HEK293 (cell line): Measurements from ENCODE around the gene ANKRD11.

Experiments used
- CTCF ChIA-PET: fragments of 350-600 bp; formaldehyde crosslinking; extraction: SDS; loops from one replicate; lab custom pipeline; 2021; ENCODE audit warnings: antibody characterized with exemption; lab: Yijun Ruan, JAX
- POLR2A ChIA-PET: fragments of 300-600 bp; formaldehyde crosslinking; extraction: SDS; loops from one replicate; lab custom pipeline; 2020; ENCODE audit warnings: antibody characterized with exemption, inconsistent platforms; lab: Yijun Ruan, JAX
- H3K27ac ChIP-seq: fragments of 200-500 bp; sonication (Bioruptor generic); 2 replicates; pipeline ENCODE4 v1.5.1; 2014; ENCODE audit warnings: low read depth, low read length, control low read depth, inconsistent platforms; ENCODE audit errors: extremely low read depth
- H3K36me3 ChIP-seq, 2 experiments: fragments of 200-500 bp in 1 of 2; sonication (Bioruptor generic) in 1 of 2; 1 replicate in 1 of 2; 2 replicates in 1 of 2; pipeline ENCODE4 v1.5.1; 2014 to 2017; ENCODE audit warnings: inconsistent platforms in 2 of 2, low read length in 2 of 2; ENCODE audit not compliant: control insufficient read depth in 2 of 2, insufficient read depth in 1 of 2
- H3K4me1 ChIP-seq: fragments of 200-500 bp; sonication (Bioruptor generic); 2 replicates; pipeline ENCODE4 v1.5.1; 2014; ENCODE audit warnings: mild to moderate bottlenecking, low read length, inconsistent platforms; ENCODE audit not compliant: control insufficient read depth, insufficient read depth
- H3K4me3 ChIP-seq: 2 replicates; pipeline ENCODE4 v1.5.1; 2011; ENCODE audit warnings: low read depth, mild to moderate bottlenecking, control low read depth, low read length, moderate library complexity
- H3K9me3 ChIP-seq: fragments of 200-500 bp; sonication (Bioruptor generic); 2 replicates; pipeline ENCODE4 v1.5.1; 2014; ENCODE audit warnings: low read depth, low read length, inconsistent platforms; ENCODE audit not compliant: control insufficient read depth, insufficient read depth
- CTCF ChIP-seq: fragments of 450-650 bp; formaldehyde crosslinking; IDR thresholded peaks from 2 replicates; pipeline ENCODE4 v1.5.1; 2016; ENCODE audit warnings: missing biosample characterization, missing genetic modification characterization
- FEZF1 ChIP-seq: fragments of 450-650 bp; formaldehyde crosslinking; IDR thresholded peaks from 2 replicates; pipeline ENCODE4 v1.5.1; 2016; ENCODE audit warnings: missing biosample characterization, missing genetic modification characterization
- GLIS1 ChIP-seq: fragments of 450-650 bp; formaldehyde crosslinking; IDR thresholded peaks from 2 replicates; pipeline ENCODE4 v1.5.1; 2016; ENCODE audit warnings: missing biosample characterization, missing genetic modification characterization
- GLIS2 ChIP-seq: fragments of 450-650 bp; formaldehyde crosslinking; IDR thresholded peaks from 2 replicates; pipeline ENCODE4 v1.5.1; 2016; ENCODE audit warnings: missing biosample characterization, missing genetic modification characterization
- INSM2 ChIP-seq: fragments of 450-650 bp; formaldehyde crosslinking; IDR thresholded peaks from 2 replicates; pipeline ENCODE4 v1.5.1; 2016; ENCODE audit warnings: missing biosample characterization, missing genetic modification characterization
- KLF8 ChIP-seq: fragments of 450-650 bp; formaldehyde crosslinking; IDR thresholded peaks from 2 replicates; pipeline ENCODE4 v1.5.1; 2016; ENCODE audit warnings: missing biosample characterization, missing genetic modification characterization
- SCRT1 ChIP-seq: fragments of 450-650 bp; formaldehyde crosslinking; IDR thresholded peaks from 2 replicates; pipeline ENCODE4 v1.5.1; 2016; ENCODE audit warnings: missing biosample characterization, missing genetic modification characterization, borderline replicate concordance
- TCF7L2 ChIP-seq: IDR thresholded peaks from 2 replicates; pipeline ENCODE4 v1.6.1; 2011; ENCODE audit warnings: low read depth, mild to moderate bottlenecking, inconsistent platforms, low read length, moderate library complexity, borderline replicate concordance
- ZBTB17 ChIP-seq: fragments of 450-650 bp; formaldehyde crosslinking; IDR thresholded peaks from 2 replicates; pipeline ENCODE4 v1.5.1; 2016; ENCODE audit warnings: missing biosample characterization, missing genetic modification characterization
- ZBTB8A ChIP-seq: fragments of 450-650 bp; formaldehyde crosslinking; IDR thresholded peaks from 2 replicates; pipeline ENCODE4 v1.5.1; 2016; ENCODE audit warnings: missing biosample characterization, missing genetic modification characterization
- ZFHX2 ChIP-seq: fragments of 450-650 bp; formaldehyde crosslinking; conservative IDR thresholded peaks from 2 replicates; pipeline ENCODE4 v1.5.1; 2016; ENCODE audit warnings: missing biosample characterization, missing genetic modification characterization
- ZNF324 ChIP-seq: fragments of 450-650 bp; formaldehyde crosslinking; IDR thresholded peaks from 2 replicates; pipeline ENCODE4 v1.5.1; 2016; ENCODE audit warnings: missing biosample characterization, missing genetic modification characterization
- ZNF350 ChIP-seq: fragments of 450-650 bp; formaldehyde crosslinking; IDR thresholded peaks from 2 replicates; pipeline ENCODE4 v1.5.0; 2017; ENCODE audit warnings: missing biosample characterization, mild to moderate bottlenecking, missing genetic modification characterization
- ZNF362 ChIP-seq: fragments of 450-650 bp; formaldehyde crosslinking; IDR thresholded peaks from 2 replicates; pipeline ENCODE4 v1.5.1; 2016; ENCODE audit warnings: missing biosample characterization, missing genetic modification characterization
- ZNF510 ChIP-seq: fragments of 450-650 bp; formaldehyde crosslinking; IDR thresholded peaks from 2 replicates; pipeline ENCODE4 v1.5.1; 2018; ENCODE audit warnings: mild to moderate bottlenecking, missing genetic modification characterization, missing biosample characterization; ENCODE audit not compliant: insufficient replicate concordance
- ZNF530 ChIP-seq: fragments of 450-650 bp; formaldehyde crosslinking; IDR thresholded peaks from 2 replicates; pipeline ENCODE4 v1.5.1; 2016; ENCODE audit warnings: low read depth, missing biosample characterization, missing genetic modification characterization
- ZNF561 ChIP-seq: fragments of 450-650 bp; IDR thresholded peaks from 2 replicates; pipeline ENCODE4 v1.5.1; 2018; ENCODE audit warnings: missing biosample characterization, missing genetic modification characterization, borderline replicate concordance
- ZNF621 ChIP-seq: fragments of 450-650 bp; formaldehyde crosslinking; IDR thresholded peaks from 2 replicates; pipeline ENCODE4 v1.5.1; 2017; ENCODE audit warnings: missing biosample characterization, missing genetic modification characterization
- ZNF623 ChIP-seq: fragments of 450-650 bp; formaldehyde crosslinking; IDR thresholded peaks from 2 replicates; pipeline ENCODE4 v1.5.1; 2016; ENCODE audit warnings: missing biosample characterization, missing genetic modification characterization
- ZNF658 ChIP-seq: fragments of 450-650 bp; formaldehyde crosslinking; IDR thresholded peaks from 2 replicates; pipeline ENCODE4; 2016; ENCODE audit warnings: missing biosample characterization, missing genetic modification characterization
- ZNF692 ChIP-seq: fragments of 450-650 bp; formaldehyde crosslinking; IDR thresholded peaks from 2 replicates; pipeline ENCODE4 v1.5.1; 2016; ENCODE audit warnings: missing biosample characterization, missing genetic modification characterization
- ZNF747 ChIP-seq: fragments of 450-650 bp; formaldehyde crosslinking; IDR thresholded peaks from 2 replicates; pipeline ENCODE4 v1.5.1; 2016; ENCODE audit warnings: missing biosample characterization, missing genetic modification characterization
- ZNF768 ChIP-seq: fragments of 450-650 bp; formaldehyde crosslinking; IDR thresholded peaks from 2 replicates; pipeline ENCODE4 v1.5.1; 2018; ENCODE audit warnings: missing biosample characterization, mild to moderate bottlenecking, missing genetic modification characterization
- ZSCAN5A ChIP-seq: fragments of 450-650 bp; formaldehyde crosslinking; IDR thresholded peaks from 2 replicates; pipeline ENCODE4 v1.5.1; 2016; ENCODE audit warnings: missing biosample characterization, missing genetic modification characterization
- TF ChIP-seq, protein P1 (sequence below): fragments of 450-650 bp; formaldehyde crosslinking; IDR thresholded peaks from 2 replicates; pipeline ENCODE4 v1.5.1; 2017; ENCODE audit warnings: missing biosample characterization, missing genetic modification characterization
- TF ChIP-seq, protein P2 (sequence below): fragments of 450-650 bp; formaldehyde crosslinking; IDR thresholded peaks from 2 replicates; pipeline ENCODE4 v1.5.1; 2016; ENCODE audit warnings: missing biosample characterization, missing genetic modification characterization

Gene ANKRD11

GRCh38 chr16:89410794-89411309, 79.5 kb downstream of the ANKRD11 start (continued):
- TF ChIP-seq ZNF658 (tag by site-specific recombination) (no peak), SCRT1 (tag by site-specific recombination) (peak; percentile 66; the same call in 1 of the 2 replicates), ZFHX2 (tag by site-specific recombination) (no peak), GLIS1 (peak; percentile 63), TCF7L2 (no peak), ZNF350 (tag by site-specific recombination) (no peak), INSM2 (tag by site-specific recombination) (no peak), ZNF623 (tag by site-specific recombination) (no peak), ZNF561 (tag by site-specific recombination) (no peak)
- TF ChIP-seq, protein P1, sequence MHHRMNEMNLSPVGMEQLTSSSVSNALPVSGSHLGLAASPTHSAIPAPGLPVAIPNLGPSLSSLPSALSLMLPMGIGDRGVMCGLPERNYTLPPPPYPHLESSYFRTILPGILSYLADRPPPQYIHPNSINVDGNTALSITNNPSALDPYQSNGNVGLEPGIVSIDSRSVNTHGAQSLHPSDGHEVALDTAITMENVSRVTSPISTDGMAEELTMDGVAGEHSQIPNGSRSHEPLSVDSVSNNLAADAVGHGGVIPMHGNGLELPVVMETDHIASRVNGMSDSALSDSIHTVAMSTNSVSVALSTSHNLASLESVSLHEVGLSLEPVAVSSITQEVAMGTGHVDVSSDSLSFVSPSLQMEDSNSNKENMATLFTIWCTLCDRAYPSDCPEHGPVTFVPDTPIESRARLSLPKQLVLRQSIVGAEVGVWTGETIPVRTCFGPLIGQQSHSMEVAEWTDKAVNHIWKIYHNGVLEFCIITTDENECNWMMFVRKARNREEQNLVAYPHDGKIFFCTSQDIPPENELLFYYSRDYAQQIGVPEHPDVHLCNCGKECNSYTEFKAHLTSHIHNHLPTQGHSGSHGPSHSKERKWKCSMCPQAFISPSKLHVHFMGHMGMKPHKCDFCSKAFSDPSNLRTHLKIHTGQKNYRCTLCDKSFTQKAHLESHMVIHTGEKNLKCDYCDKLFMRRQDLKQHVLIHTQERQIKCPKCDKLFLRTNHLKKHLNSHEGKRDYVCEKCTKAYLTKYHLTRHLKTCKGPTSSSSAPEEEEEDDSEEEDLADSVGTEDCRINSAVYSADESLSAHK: no peak
- TF ChIP-seq, all 188 proteins: peak for 20

DNA sequence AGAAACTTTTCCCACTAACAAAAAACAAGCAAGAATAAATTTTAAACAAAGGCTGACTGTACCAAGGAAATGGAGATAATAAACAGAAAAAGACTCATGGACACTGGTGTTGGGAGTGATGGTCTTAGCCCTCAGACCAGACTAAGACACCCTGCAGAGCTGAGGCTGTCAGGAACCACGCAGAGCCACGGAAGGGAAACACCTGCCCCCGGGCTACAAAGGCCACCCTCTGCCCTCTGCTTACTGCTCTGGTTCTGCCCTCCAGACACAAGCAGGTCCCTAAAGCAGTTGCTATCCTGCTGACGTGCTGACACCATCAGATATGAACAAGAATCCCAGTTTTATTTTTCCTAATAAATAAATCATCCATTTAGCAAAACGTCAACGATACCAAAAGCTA, 80.0 kb downstream of the ANKRD11 start:
- no peak overlapping the region for H3K4me3 ChIP-seq
- no peak for TF ChIP-seq ZNF747 (tag by site-specific recombination)
- TF ChIP-seq, protein P2, sequence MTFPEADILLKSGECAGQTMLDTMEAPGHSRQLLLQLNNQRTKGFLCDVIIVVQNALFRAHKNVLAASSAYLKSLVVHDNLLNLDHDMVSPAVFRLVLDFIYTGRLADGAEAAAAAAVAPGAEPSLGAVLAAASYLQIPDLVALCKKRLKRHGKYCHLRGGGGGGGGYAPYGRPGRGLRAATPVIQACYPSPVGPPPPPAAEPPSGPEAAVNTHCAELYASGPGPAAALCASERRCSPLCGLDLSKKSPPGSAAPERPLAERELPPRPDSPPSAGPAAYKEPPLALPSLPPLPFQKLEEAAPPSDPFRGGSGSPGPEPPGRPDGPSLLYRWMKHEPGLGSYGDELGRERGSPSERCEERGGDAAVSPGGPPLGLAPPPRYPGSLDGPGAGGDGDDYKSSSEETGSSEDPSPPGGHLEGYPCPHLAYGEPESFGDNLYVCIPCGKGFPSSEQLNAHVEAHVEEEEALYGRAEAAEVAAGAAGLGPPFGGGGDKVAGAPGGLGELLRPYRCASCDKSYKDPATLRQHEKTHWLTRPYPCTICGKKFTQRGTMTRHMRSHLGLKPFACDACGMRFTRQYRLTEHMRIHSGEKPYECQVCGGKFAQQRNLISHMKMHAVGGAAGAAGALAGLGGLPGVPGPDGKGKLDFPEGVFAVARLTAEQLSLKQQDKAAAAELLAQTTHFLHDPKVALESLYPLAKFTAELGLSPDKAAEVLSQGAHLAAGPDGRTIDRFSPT (tag by site-specific recombination): no peak
- no peak for TF ChIP-seq KLF8 (tag by site-specific recombination)
- no peak for TF ChIP-seq ZNF621 (tag by site-specific recombination)
- no peak for TF ChIP-seq ZNF692 (tag by site-specific recombination)
- TF ChIP-seq ZNF510 (tag by site-specific recombination): no peak
- no peak for TF ChIP-seq ZSCAN5A (tag by site-specific recombination)
- no peak for TF ChIP-seq GLIS2 (tag by site-specific recombination)
- TF ChIP-seq ZNF530 (tag by site-specific recombination): no peak
- TF ChIP-seq CTCF: no peak
- TF ChIP-seq ZNF768 (tag by site-specific recombination): no peak
- no peak for TF ChIP-seq ZNF350 (tag by site-specific recombination)
- TF ChIP-seq ZNF362 (tag by site-specific recombination): no peak
- no peak for TF ChIP-seq ZBTB8A (tag by site-specific recombination)
- no peak for TF ChIP-seq ZNF324
- no peak for TF ChIP-seq FEZF1
- no peak for TF ChIP-seq ZBTB17 (tag by site-specific recombination)
- TF ChIP-seq, all 188 proteins: peak for 0
- ChIA-PET CTCF (interaction anchor here (0.7 kb wide), 1 partner anchor 31 kb away, joined by 7 read pairs; no protein-coding TSS in a partner anchor), POLR2A (no interaction called here)
- Histone ChIP-seq H3K27ac (no peak overlapping the region), H3K36me3 (no peaks in the 10 kb centered on the region), H3K4me1 (peaks cover 25% of the 10 kb centered on the region), H3K9me3 (no peaks in the 10 kb centered on the region)
